Measurements from ENCODE around the gene MALT1. TPM values are rescaled to one million over a fixed set of nuclear protein-coding genes. Genes with fewer than 3 reads are reported as not detected.
"Not testable (repeated sequence)": the region's sequence is repeated elsewhere in the genome, so short reads cannot be mapped to it uniquely, and the experiment has no call there.

The MALT1 gene
- total RNA-seq, 3 donors from 2014 or later (not counting 1 experiment from before 2014, with no cell fraction given) = 49.8 to 55.8 (median 54.5) TPM

DNA sequence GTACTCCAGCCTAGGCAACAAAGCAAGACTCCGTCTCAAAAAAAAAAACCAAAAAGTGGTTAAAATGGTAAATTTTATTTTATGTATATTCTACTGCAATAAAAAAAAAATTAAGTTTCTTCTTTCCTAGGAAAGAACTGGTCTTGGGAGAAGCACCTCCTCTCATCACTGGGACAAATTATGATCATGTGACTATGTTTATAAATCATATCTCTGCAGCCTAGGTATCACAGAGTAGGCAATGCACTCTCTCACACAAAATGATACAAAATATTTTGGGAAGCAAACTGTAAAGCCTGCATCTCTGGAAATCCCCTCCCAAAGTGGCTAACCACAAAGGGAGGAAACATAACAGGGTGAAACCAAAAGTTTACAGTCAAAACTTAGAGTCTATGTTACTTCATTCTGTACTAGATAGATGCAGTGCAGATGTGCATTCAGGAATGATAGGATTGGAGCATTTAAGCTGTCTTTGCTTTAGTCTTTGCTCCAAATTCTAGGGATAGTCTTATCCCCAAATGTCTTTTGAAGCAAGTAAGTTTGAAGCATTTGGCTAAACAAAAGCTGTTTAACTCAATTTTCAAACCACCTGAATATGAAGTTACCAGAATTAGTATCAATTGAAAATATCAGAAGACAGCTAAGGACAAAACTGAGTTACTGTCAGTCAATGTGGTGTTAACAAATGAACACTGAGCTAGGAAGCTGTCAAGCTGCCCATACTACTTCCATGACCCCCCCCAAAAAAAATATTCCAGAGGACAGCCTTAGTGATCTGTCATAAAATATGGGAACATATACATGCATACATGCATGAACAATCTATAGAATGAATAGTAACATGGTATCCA is 21.1 kb upstream of the MALT1 start:
- TF ChIP-seq, protein P1, sequence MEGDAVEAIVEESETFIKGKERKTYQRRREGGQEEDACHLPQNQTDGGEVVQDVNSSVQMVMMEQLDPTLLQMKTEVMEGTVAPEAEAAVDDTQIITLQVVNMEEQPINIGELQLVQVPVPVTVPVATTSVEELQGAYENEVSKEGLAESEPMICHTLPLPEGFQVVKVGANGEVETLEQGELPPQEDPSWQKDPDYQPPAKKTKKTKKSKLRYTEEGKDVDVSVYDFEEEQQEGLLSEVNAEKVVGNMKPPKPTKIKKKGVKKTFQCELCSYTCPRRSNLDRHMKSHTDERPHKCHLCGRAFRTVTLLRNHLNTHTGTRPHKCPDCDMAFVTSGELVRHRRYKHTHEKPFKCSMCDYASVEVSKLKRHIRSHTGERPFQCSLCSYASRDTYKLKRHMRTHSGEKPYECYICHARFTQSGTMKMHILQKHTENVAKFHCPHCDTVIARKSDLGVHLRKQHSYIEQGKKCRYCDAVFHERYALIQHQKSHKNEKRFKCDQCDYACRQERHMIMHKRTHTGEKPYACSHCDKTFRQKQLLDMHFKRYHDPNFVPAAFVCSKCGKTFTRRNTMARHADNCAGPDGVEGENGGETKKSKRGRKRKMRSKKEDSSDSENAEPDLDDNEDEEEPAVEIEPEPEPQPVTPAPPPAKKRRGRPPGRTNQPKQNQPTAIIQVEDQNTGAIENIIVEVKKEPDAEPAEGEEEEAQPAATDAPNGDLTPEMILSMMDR (IDR thresholded peaks at IDR 0.05) = no peak
- intact Hi-C loops (cut with micrococcal nuclease) = no loop called here
- H3K27ac Mint-ChIP-seq = no peak overlapping the region
- DNase-seq (peak in 1 of 2 donors; percentile 75), ATAC-seq (peak; percentile 44 to 68 (median 55))
- Histone ChIP-seq H3K9me3 (ENCODE audit: control insufficient read depth, insufficient read depth, low read length) (no peaks in the 10 kb centered on the region), H3K27me3 (ENCODE audit: control insufficient read depth, insufficient read depth, low read length) (no peaks in the 10 kb centered on the region), H3K4me1 (ENCODE audit: control insufficient read depth, insufficient read depth, low read length) (peaks cover 14% of the 10 kb centered on the region), H3K36me3 (ENCODE audit: control insufficient read depth, insufficient read depth, low read length) (no peaks in the 10 kb centered on the region), H3K27ac (ENCODE audit: low read length) (peak overlapping the region; percentile 21), H3K4me3 (ENCODE audit: low read length) (no peak overlapping the region)
- no peaks in the 10 kb centered on the region for H3K36me3 Mint-ChIP-seq
- no peak overlapping the region for H3K4me3 Mint-ChIP-seq
- peaks cover 0 to 3% of the 10 kb centered on the region in 2 donors for H3K9me3 Mint-ChIP-seq
- H3K4me1 Mint-ChIP-seq = peaks cover 17 to 27% of the 10 kb centered on the region in 2 donors
- no CpG with 5 or more reads among the region's 1 CpG for WGBS (ENCODE audit: insufficient coverage)
- no peaks in the 10 kb centered on the region for H3K27me3 Mint-ChIP-seq (ENCODE audit: low read depth in 2 of 2)

DNA sequence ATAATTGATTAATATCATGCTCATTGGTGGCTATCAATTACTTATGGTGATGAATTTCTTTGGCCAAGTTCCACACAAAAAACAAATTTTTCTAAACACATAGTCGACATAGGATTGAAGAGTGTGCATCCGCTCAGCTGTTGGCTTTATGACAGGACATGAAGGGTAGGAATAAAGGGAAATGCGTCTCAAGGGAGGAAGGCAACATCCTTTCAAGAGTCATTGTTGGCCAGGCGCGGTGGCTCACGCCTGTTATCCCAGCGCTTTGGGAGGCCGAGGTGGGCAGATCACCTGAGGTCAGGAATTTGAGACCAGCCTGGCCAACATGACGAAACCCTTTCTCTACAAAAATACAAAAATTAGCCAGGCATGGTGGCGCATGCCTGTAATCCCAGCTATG is 20.4 kb upstream of the MALT1 start:
- intact Hi-C loops (cut with micrococcal nuclease); DNase-seq; H3K27me3 Mint-ChIP-seq (ENCODE audit: low read depth in 2 of 2); H3K27me3 ChIP-seq (ENCODE audit: control insufficient read depth, insufficient read depth, low read length); ATAC-seq; H3K9me3 Mint-ChIP-seq; H3K27ac Mint-ChIP-seq; H3K4me3 Mint-ChIP-seq; H3K36me3 ChIP-seq (ENCODE audit: control insufficient read depth, insufficient read depth, low read length); H3K27ac ChIP-seq (ENCODE audit: low read length); H3K36me3 Mint-ChIP-seq; H3K9me3 ChIP-seq (ENCODE audit: control insufficient read depth, insufficient read depth, low read length); H3K4me3 ChIP-seq (ENCODE audit: low read length): not testable (repeated sequence)
- peaks cover 17 to 27% of the 10 kb centered on the region in 2 donors for H3K4me1 Mint-ChIP-seq
- 98% methylated on average over 10 of the region's 10 CpGs for WGBS (ENCODE audit: insufficient coverage)
- H3K4me1 ChIP-seq (ENCODE audit: control insufficient read depth, insufficient read depth, low read length) = peaks cover 14% of the 10 kb centered on the region

DNA sequence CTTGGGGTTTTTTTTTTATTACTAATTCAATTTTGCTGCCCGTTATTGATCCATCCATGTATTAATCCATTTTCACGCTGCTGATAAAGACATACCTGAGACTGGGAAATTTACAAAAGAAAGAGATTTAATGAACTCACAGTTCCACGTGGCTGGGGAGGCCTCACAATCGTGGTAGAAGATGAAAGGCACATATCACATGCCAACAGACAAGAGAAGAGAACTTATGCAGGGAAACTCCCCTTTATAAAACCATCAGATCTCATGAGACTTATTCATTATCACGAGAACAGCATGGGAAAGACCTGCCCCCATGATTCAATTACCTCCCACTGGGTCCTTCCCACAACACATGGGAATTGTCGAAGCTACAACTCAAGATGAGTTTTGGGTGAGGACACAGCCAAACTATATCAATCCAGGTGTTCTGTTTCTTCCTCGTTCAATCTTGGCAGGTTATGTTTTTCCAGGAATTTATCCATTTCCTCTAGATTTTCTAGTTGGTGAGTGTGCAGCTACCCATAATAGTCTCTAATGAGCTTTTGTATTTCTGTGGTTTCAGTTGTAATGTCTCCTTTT is 18.0 kb upstream of the MALT1 start:
- peak overlapping the region in 1 of 2 donors; percentile 1 for H3K27ac Mint-ChIP-seq
- ATAC-seq; H3K4me3 ChIP-seq (ENCODE audit: low read length); H3K9me3 ChIP-seq (ENCODE audit: control insufficient read depth, insufficient read depth, low read length); H3K27ac ChIP-seq (ENCODE audit: low read length); H3K27me3 Mint-ChIP-seq (ENCODE audit: low read depth in 2 of 2); H3K36me3 ChIP-seq (ENCODE audit: control insufficient read depth, insufficient read depth, low read length); H3K9me3 Mint-ChIP-seq; H3K4me3 Mint-ChIP-seq; DNase-seq; H3K36me3 Mint-ChIP-seq; intact Hi-C loops (cut with micrococcal nuclease); H3K27me3 ChIP-seq (ENCODE audit: control insufficient read depth, insufficient read depth, low read length): not testable (repeated sequence)
- peaks cover 29 to 44% of the 10 kb centered on the region in 2 donors for H3K4me1 Mint-ChIP-seq
- peaks cover 28% of the 10 kb centered on the region for H3K4me1 ChIP-seq (ENCODE audit: control insufficient read depth, insufficient read depth, low read length)
- WGBS (ENCODE audit: insufficient coverage) = 74% methylated on average over 6 of the region's 7 CpGs

DNA sequence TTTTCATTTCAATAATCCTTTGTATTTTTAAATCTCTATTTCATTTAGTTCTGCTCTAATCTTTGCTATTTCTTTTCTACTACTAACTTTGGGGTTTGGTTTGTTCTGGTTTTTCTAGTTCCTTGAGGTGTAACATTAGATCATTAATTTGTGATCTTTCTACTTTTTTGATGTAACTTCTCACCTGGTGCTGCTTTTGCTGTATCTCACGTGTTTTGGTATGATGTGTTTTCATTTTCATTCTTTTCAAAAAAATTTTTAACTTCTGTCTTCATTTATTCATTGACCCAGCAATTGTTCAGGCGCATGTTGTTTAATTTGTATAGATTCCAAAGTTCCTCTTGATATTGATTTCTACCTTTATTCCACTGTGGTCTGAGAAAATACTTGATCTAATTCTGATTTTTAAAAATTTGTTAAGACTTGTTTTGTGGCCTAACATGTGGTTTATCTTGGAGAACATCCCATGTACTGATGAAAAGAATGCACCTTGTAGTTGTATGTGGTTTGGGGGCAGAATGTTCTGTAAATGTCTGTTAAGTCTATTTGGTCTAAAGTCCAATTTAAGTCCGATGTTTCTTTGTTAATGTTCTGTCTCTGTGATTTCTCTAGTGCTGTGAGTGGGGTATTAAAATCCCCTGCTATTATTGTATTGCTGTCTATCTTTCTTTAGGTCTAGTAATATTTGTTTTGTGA is 17.3 kb upstream of the MALT1 start:
- WGBS (ENCODE audit: insufficient coverage) = 20% methylated on average over 1 of the region's 3 CpGs
- no peak overlapping the region for H3K4me3 Mint-ChIP-seq

More for the DNA sequence above, 17.3 kb upstream of the MALT1 start:
- H3K27ac ChIP-seq (ENCODE audit: low read length) = no peak overlapping the region
- peaks cover 35% of the 10 kb centered on the region for H3K4me1 ChIP-seq (ENCODE audit: control insufficient read depth, insufficient read depth, low read length)
- Mint-ChIP-seq H3K27ac (peak overlapping the region in 1 of 2 donors; percentile 1), H3K4me1 (peaks cover 31 to 46% of the 10 kb centered on the region in 2 donors), H3K27me3 (ENCODE audit: low read depth in 2 of 2) (no peaks in the 10 kb centered on the region), H3K9me3 (peaks cover 0 to 3% of the 10 kb centered on the region in 2 donors), H3K36me3 (no peaks in the 10 kb centered on the region)
- H3K27me3 ChIP-seq (ENCODE audit: control insufficient read depth, insufficient read depth, low read length) = no peaks in the 10 kb centered on the region
- DNase-seq (no peak), ATAC-seq (no peak)
- TF ChIP-seq, protein P1 (IDR thresholded peaks at IDR 0.05) = no peak
- no peaks in the 10 kb centered on the region for H3K36me3 ChIP-seq (ENCODE audit: control insufficient read depth, insufficient read depth, low read length)
- H3K4me3 ChIP-seq (ENCODE audit: low read length) = no peak overlapping the region
- intact Hi-C loops (cut with micrococcal nuclease) = no loop called here
- H3K9me3 ChIP-seq (ENCODE audit: control insufficient read depth, insufficient read depth, low read length) = peaks cover 5% of the 10 kb centered on the region

Measured in natural killer cell (primary cell).